ENCODE results near the gene RNF212.

- TF ChIP-seq POLR2AphosphoS5 (IDR thresholded peaks at IDR 0.05; ENCODE audit: low read depth, low read length) (no peak), REST (IDR thresholded peaks at IDR 0.05; ENCODE audit: insufficient read depth in 1 of 2, low read depth in 2 of 2, low read length in 2 of 2) (no peak), SIN3A (IDR thresholded peaks at IDR 0.05; ENCODE audit: borderline replicate concordance, insufficient read depth, low read length) (no peak), TAF1 (IDR thresholded peaks at IDR 0.05; ENCODE audit: borderline replicate concordance, insufficient read depth, low read length) (no peak)
These were observed 37.5 kb upstream of the RNF212 start for GRCh38 chr4:1150875-1151274.
